GM06990 (cell line): Measurements from ENCODE around the gene C19orf73.
A peak's percentile ranks its signal among the peaks of the same experiment; 100 is the strongest.

ENCODE experiments used
- DNase-seq: peaks from one replicate; pipeline ENCODE4 v3.0.0-alpha.2; 2011; ENCODE audit not compliant: insufficient read length; ENCODE audit errors: extremely low read depth
- H3K27me3 ChIP-seq: replicated peaks from 2 replicates; pipeline ENCODE4 v1.6.0; 2011; ENCODE audit warnings: low read length; ENCODE audit not compliant: control insufficient read depth, insufficient read depth
- H3K36me3 ChIP-seq: 2 replicates; pipeline ENCODE4 v1.5.1; 2011; ENCODE audit warnings: low read length; ENCODE audit not compliant: control insufficient read depth, insufficient read depth
- H3K4me3 ChIP-seq: replicated peaks from 2 replicates; pipeline ENCODE4 v1.5.1; 2011; ENCODE audit warnings: low read depth, mild to moderate bottlenecking, control low read depth, low read length
- TF ChIP-seq, protein P1 (sequence below): IDR thresholded peaks from 2 replicates; pipeline ENCODE4 v1.5.1; 2011; ENCODE audit warnings: low read length, control low read depth, mild to moderate bottlenecking, inconsistent platforms; ENCODE audit not compliant: insufficient read depth, poor library complexity, severe bottlenecking

C19orf73 gene

DNA sequence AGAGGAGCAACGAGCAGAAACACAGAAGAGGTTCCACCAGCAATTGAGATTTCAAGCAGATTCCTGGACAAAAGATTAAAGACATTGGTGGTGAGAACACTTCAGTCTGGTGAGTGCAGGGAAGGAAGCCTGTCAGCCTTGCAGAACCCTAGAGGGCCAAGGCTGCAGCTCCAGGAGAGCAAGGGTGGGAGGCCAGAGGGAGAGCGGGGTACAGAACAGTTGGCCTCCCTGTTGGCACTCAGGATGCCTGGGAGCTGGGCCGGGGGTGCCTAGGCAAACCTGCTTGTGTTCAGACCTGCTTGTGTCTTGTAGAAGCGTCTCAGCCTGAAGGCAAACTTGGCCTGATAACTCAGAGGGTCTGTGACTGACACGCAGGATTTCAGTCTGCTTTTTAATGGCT is 9.9 kb downstream of the C19orf73 start:
- TF ChIP-seq, protein P1, sequence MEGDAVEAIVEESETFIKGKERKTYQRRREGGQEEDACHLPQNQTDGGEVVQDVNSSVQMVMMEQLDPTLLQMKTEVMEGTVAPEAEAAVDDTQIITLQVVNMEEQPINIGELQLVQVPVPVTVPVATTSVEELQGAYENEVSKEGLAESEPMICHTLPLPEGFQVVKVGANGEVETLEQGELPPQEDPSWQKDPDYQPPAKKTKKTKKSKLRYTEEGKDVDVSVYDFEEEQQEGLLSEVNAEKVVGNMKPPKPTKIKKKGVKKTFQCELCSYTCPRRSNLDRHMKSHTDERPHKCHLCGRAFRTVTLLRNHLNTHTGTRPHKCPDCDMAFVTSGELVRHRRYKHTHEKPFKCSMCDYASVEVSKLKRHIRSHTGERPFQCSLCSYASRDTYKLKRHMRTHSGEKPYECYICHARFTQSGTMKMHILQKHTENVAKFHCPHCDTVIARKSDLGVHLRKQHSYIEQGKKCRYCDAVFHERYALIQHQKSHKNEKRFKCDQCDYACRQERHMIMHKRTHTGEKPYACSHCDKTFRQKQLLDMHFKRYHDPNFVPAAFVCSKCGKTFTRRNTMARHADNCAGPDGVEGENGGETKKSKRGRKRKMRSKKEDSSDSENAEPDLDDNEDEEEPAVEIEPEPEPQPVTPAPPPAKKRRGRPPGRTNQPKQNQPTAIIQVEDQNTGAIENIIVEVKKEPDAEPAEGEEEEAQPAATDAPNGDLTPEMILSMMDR: no peak
- H3K4me3 ChIP-seq: no peak overlapping the region
- peaks cover 35% of the 10 kb centered on the region for H3K36me3 ChIP-seq
- DNase-seq: no peak
- no peaks in the 10 kb centered on the region for H3K27me3 ChIP-seq

DNA sequence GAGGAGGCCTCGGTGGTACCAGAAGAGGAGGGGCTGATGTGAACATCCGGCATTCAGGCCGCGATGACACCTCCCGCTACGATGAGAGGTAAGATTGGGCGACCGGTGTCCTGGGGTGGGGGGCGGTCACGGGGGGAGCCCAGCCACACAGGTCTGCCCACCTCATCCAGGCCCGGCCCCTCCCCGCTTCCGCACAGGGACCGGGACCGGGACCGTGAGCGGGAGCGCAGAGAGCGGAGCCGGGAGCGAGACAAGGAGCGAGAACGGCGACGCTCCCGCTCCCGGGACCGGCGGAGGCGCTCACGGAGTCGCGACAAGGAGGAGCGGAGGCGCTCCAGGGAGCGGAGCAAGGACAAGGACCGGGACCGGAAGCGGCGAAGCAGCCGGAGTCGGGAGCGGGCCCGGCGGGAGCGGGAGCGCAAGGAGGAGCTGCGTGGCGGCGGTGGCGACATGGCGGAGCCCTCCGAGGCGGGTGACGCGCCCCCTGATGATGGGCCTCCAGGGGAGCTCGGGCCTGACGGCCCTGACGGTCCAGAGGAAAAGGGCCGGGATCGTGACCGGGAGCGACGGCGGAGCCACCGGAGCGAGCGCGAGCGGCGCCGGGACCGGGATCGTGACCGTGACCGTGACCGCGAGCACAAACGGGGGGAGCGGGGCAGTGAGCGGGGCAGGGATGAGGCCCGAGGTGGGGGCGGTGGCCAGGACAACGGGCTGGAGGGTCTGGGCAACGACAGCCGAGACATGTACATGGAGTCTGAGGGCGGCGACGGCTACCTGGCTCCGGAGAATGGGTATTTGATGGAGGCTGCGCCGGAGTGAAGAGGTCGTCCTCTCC is 11.1 kb downstream of the C19orf73 start:
- Histone ChIP-seq H3K4me3 (no peak overlapping the region), H3K27me3 (no peaks in the 10 kb centered on the region), H3K36me3 (peaks cover 43% of the 10 kb centered on the region)
- TF ChIP-seq, protein P1: no peak
- no peak for DNase-seq

DNA sequence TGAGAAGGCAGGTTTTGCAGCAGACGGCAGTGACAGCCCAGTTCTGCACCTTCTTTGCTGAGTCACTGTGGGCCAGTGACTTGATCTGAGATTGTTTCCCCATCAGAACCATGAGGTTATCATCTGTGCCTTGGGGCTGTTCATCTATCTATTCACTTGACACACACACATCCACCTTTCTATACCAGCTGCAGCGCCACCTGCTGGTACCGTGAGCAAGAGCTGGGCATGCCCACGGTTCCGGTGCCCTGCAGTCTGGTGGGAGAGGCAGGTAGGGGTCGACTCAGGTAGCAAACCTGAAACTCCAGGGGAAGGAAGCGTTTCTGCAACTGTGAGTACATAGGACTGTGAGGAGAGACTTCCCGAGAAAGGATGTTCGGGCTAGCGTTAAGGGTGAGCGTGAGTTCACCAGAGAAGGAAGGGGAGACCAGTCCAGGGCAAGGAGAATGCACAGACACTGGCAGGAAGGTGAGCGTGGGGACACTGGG is 12.3 kb downstream of the C19orf73 start:
- TF ChIP-seq, protein P1: peak; percentile 83
- no peak overlapping the region for H3K4me3 ChIP-seq
- peaks cover 46% of the 10 kb centered on the region for H3K36me3 ChIP-seq
- DNase-seq: no peak
- no peaks in the 10 kb centered on the region for H3K27me3 ChIP-seq

DNA sequence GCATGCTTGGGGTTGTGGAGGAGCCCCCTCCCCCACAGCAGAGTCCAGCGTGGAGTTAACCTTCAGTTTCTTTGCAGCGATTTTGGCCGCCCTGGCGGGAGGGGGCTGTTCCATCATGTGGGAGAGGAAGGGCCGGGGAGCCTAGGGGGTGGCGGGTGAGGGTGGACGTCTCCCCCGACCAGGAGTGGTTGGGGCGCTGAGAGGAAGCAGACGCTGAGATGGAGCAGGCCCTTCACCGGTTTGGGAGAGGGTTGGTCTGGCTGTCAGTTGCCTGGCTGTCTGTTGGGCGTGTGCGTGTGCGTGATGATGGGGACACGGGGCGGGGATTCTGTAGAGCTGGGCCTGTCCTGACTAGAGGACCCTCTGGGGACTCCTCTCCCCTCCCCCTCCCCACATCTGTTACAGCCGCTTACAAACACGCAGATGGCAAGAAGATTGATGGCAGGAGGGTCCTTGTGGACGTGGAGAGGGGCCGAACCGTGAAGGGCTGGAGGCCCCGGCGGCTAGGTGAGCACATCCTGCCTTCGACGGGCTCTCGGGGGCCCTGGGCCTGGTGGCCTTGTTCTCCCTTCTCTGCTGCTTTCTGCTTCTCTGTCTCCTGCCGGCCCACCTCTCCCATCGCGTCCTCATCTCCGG is 14.6 kb downstream of the C19orf73 start:
- Histone ChIP-seq H3K4me3 (no peak overlapping the region), H3K36me3 (peaks cover 56% of the 10 kb centered on the region), H3K27me3 (no peaks in the 10 kb centered on the region)
- TF ChIP-seq, protein P1: no peak
- no peak for DNase-seq

DNA sequence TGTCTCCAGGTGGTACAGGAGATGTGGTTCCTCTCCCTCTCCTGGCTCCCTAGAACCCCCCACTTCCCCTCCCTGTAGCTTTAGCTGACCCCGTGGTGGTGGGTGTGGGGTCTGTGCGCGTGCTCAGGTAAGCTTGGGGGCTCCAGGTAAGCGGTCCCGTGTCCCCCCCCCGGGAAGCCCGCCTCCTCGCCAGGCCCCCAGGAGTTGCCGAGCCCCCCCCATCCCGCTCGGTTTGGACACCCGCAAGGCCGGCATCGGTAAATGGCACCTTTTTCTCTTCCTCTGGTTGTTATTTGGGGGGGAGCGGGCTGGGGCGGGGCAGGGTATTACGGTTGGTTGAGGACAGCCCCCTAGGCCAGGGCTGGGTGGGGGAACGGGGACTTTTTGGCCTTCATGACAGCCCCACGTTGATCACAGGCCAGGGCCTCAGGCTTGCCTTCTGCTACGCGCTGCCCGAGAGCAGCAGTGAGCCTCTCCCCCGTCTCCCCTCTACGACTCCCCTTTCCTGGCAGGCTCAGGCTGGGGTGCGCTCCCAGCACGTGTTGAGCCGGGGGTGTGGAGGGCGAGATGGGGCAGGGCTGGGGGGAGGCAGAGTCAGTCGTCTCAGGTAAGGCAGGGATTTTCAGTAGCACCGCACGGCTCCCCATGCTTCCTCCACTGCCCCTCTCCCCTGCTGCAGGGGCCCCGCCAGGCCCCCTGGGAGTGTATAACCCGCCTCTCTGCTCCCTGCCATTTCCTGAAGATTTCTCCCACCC is 15.4 kb downstream of the C19orf73 start:
- Histone ChIP-seq H3K36me3 (peaks cover 55% of the 10 kb centered on the region), H3K27me3 (no peaks in the 10 kb centered on the region), H3K4me3 (no peak overlapping the region)
- DNase-seq: no peak
- TF ChIP-seq, protein P1: no peak
